CD8-positive, alpha-beta memory T cell (primary cell): ENCODE measurements around the gene DIO3. TPM values are rescaled to one million over a fixed set of nuclear protein-coding genes. Genes with fewer than 3 reads are reported as not detected.

Source experiments
- CTCF ChIA-PET: fragments of 350-600 bp; sonication (Branson Sonifier 250); formaldehyde crosslinking; loops from one replicate; lab custom pipeline; 2021; ENCODE audit warnings: antibody characterized with exemption; lab: Charles Lee
- POLR2A ChIA-PET: fragments of 350-600 bp; sonication (Branson Sonifier 250); formaldehyde crosslinking; loops from one replicate; lab custom pipeline; 2021; ENCODE audit warnings: antibody characterized with exemption; lab: Charles Lee
- DNase-seq, 5 donors: peaks; one replicate each; pipeline versions ENCODE4 v3.0.0 to v3.0.0-alpha.2; 2020 to 2022; ENCODE audit warnings: mixed read lengths in 1 of 5
- H3K27ac ChIP-seq: one replicate; pipeline ENCODE4 v1.7.0; 2013; ENCODE audit warnings: low read depth, mild to moderate bottlenecking, low read length, moderate library complexity
- H3K27me3 ChIP-seq: 2 replicates; pipeline ENCODE4 v1.7.0; 2013; ENCODE audit warnings: low read length, mild to moderate bottlenecking; ENCODE audit not compliant: insufficient read depth, poor library complexity, severe bottlenecking
- H3K36me3 ChIP-seq: 2 replicates; pipeline ENCODE4 v1.7.0; 2013; ENCODE audit warnings: mild to moderate bottlenecking, low read length, moderate library complexity; ENCODE audit not compliant: insufficient read depth
- H3K4me1 ChIP-seq: 2 replicates; pipeline ENCODE4 v1.7.0; 2013; ENCODE audit warnings: mild to moderate bottlenecking, low read length, moderate library complexity; ENCODE audit not compliant: insufficient read depth
- H3K4me3 ChIP-seq: 2 replicates; pipeline ENCODE4 v1.7.0; 2013; ENCODE audit warnings: mild to moderate bottlenecking, low read length
- H3K9me3 ChIP-seq: 2 replicates; pipeline ENCODE4 v1.7.0; 2013; ENCODE audit warnings: mild to moderate bottlenecking, low read length
- H3K27ac Mint-ChIP-seq, 8 donors: one replicate each; pipeline ENCODE4 v1.8.0; 2020 to 2021; ENCODE audit warnings: mixed read lengths in 8 of 8, mild to moderate bottlenecking in 6 of 8, inconsistent platforms in 3 of 8, moderate library complexity in 3 of 8
- H3K27me3 Mint-ChIP-seq, 2 donors: one replicate each; pipeline ENCODE4 v1.8.0; 2020 to 2021; ENCODE audit warnings: mixed read lengths in 2 of 2, mild to moderate bottlenecking in 1 of 2, moderate library complexity in 1 of 2
- H3K36me3 Mint-ChIP-seq, 3 donors: one replicate each; pipeline ENCODE4 v1.8.0; 2020 to 2021; ENCODE audit warnings: mixed read lengths in 3 of 3, inconsistent platforms in 1 of 3, mild to moderate bottlenecking in 1 of 3
- H3K4me1 Mint-ChIP-seq, 3 donors: one replicate each; pipeline ENCODE4 v1.8.0; 2020 to 2021; ENCODE audit warnings: mixed read lengths in 3 of 3, inconsistent platforms in 1 of 3, mild to moderate bottlenecking in 1 of 3
- H3K4me3 Mint-ChIP-seq, 7 donors: one replicate each; pipeline ENCODE4 v1.8.0; 2020 to 2021; ENCODE audit warnings: mixed read lengths in 7 of 7, mild to moderate bottlenecking in 6 of 7, moderate library complexity in 4 of 7, inconsistent platforms in 2 of 7
- H3K9me3 Mint-ChIP-seq, 5 donors: one replicate each; pipeline ENCODE4 v1.8.0; 2020 to 2022; ENCODE audit warnings: mixed read lengths in 5 of 5, mild to moderate bottlenecking in 3 of 5, moderate library complexity in 2 of 5, inconsistent platforms in 1 of 5
- polyA plus RNA-seq: library from polyadenylated mRNA; unstranded; fragments of 300-500 nt; fragmentation: Illumina TruSeq; gene quantifications from one replicate; pipeline ENCODE4 v1.2.3, GENCODE V29; 2021
- total RNA-seq, 2 experiments: library from RNA; stranded (reverse); gene quantifications; one replicate each; pipeline ENCODE4 v1.2.3, GENCODE V29; 2021

DIO3 gene
- total and polyA plus RNA-seq, 3 experiments from 2014 or later, result not detected

DNA sequence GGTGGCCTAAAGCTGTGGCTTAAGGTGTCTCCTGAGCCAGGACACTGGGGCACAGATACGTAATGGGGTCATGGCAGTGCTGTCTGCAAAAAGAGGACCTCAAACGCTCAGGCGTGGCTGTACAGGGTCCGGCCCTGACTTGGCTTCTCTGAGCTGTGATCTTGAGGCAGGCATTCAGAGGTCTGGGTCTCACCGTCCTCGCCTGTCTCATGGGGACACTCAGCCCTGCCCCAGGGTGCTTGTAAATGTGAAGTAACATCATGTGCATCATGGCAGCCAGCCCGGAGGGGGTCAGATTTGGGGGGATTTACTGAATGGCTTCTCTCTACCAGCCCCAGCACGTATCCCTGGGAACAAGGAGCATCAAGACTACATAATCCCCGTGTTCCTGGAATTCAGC, 28.8 kb downstream of the DIO3 start:
- ChIA-PET CTCF (no interaction called here), POLR2A (no interaction called here)
- H3K4me1 ChIP-seq, result no peaks in the 10 kb centered on the region
- H3K9me3 ChIP-seq, result no peaks in the 10 kb centered on the region
- no peak overlapping the region for H3K4me3 Mint-ChIP-seq
- peak in 1 of 5 donors; percentile 37 for DNase-seq
- peaks cover 0 to 4% (median 0%) of the 10 kb centered on the region in 5 donors for H3K9me3 Mint-ChIP-seq
- no peaks in the 10 kb centered on the region for H3K36me3 Mint-ChIP-seq
- H3K27me3 Mint-ChIP-seq, result no peaks in the 10 kb centered on the region
- no peaks in the 10 kb centered on the region for H3K27me3 ChIP-seq
- H3K27ac ChIP-seq, result no peak overlapping the region
- H3K27ac Mint-ChIP-seq, result no peak overlapping the region
- no peaks in the 10 kb centered on the region for H3K36me3 ChIP-seq
- H3K4me3 ChIP-seq, result no peak overlapping the region
- H3K4me1 Mint-ChIP-seq, result peaks cover 14 to 21% (median 19%) of the 10 kb centered on the region in 3 donors

DNA sequence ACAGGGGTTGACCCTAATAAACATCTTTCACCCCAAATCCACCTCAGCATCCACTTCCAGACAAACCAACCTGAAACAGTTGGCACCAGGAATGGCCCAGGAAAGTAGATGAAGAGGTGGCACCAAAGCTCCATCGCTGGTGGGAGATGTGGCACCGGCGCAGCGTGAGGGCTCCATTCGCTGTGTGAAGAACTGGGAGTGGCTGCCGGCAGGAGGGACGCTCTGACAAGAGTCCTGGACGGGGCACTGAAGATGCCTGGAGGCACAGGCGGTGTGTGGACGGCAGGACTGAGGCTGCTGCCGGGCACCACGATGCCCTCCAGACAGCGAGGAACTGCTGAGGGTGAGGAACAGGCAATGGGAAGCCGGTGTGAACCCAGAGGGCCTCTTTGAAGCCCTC, 29.3 kb downstream of the DIO3 start:
- H3K27ac ChIP-seq, result no peak overlapping the region
- DNase-seq, result peak in 1 of 5 donors; percentile 38
- H3K4me1 Mint-ChIP-seq, result peaks cover 18 to 26% (median 25%) of the 10 kb centered on the region in 3 donors
- no peaks in the 10 kb centered on the region for H3K36me3 Mint-ChIP-seq
- H3K36me3 ChIP-seq, result no peaks in the 10 kb centered on the region
- H3K9me3 Mint-ChIP-seq, result peaks cover 0 to 4% (median 0%) of the 10 kb centered on the region in 5 donors
- ChIA-PET CTCF (no interaction called here), POLR2A (no interaction called here)
- no peak overlapping the region for H3K4me3 Mint-ChIP-seq
- peak overlapping the region in 1 of 8 donors; percentile 44 for H3K27ac Mint-ChIP-seq
- no peak overlapping the region for H3K4me3 ChIP-seq
- no peaks in the 10 kb centered on the region for H3K4me1 ChIP-seq
- H3K9me3 ChIP-seq, result no peaks in the 10 kb centered on the region
- H3K27me3 Mint-ChIP-seq, result no peaks in the 10 kb centered on the region
- no peaks in the 10 kb centered on the region for H3K27me3 ChIP-seq

DNA sequence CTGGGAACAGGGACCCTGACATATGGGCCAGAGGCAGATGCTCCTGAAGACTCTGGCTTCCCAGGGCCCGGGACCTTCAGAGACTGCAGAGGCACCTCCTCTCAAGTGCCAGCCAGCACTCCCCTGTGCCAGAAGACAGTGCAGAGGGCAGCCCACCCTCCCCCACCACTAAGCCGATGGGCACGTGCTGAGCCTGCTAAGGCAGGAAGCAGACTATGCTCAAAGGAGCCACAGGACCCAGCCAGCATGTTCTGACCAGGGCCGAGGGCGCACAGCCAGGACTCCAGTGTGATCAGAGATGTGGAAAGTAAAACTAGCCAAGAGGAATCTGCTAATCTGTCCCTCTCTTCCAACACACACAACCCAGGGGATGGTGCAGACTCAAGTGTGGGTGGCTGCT, 29.8 kb downstream of the DIO3 start:
- Histone ChIP-seq H3K27me3 (no peaks in the 10 kb centered on the region), H3K9me3 (peaks cover 4% of the 10 kb centered on the region), H3K27ac (no peak overlapping the region), H3K4me3 (no peak overlapping the region), H3K36me3 (no peaks in the 10 kb centered on the region), H3K4me1 (peaks cover 5% of the 10 kb centered on the region)
- H3K27ac Mint-ChIP-seq, result no peak overlapping the region
- H3K4me1 Mint-ChIP-seq, result peaks cover 23 to 31% (median 30%) of the 10 kb centered on the region in 3 donors
- peaks cover 0 to 4% (median 0%) of the 10 kb centered on the region in 5 donors for H3K9me3 Mint-ChIP-seq
- CTCF ChIA-PET, result no interaction called here
- no peak overlapping the region for H3K4me3 Mint-ChIP-seq
- DNase-seq, result peak in 1 of 5 donors; percentile 30
- POLR2A ChIA-PET, result no interaction called here
- no peaks in the 10 kb centered on the region for H3K27me3 Mint-ChIP-seq
- H3K36me3 Mint-ChIP-seq, result no peaks in the 10 kb centered on the region

DNA sequence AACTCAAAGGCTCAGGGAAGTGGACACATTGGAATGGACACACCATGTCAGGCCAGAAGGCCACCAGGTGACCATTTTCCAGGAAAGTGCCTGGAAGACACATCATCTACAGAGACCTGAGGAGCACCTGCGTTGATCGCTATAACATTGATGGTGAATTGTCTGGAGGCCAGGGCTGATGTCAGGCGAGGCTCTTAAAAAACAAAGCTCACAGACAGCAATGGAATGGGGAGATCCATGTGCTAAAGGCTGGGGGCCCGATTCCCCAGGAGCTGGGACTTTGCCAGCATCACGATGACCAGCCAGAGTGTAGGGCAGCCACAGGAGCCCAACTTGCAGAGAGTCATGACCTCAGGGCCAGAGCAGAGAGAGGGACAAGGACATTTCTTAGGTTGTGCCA, 30.3 kb downstream of the DIO3 start:
- Mint-ChIP-seq H3K4me1 (peaks cover 28 to 36% (median 35%) of the 10 kb centered on the region in 3 donors), H3K4me3 (no peak overlapping the region), H3K9me3 (peaks cover 0 to 4% (median 0%) of the 10 kb centered on the region in 5 donors), H3K36me3 (no peaks in the 10 kb centered on the region), H3K27me3 (no peaks in the 10 kb centered on the region), H3K27ac (peak overlapping the region in 2 of 8 donors; percentile 36 to 56)
- Histone ChIP-seq H3K27me3 (no peaks in the 10 kb centered on the region), H3K9me3 (peaks cover 4% of the 10 kb centered on the region), H3K27ac (no peak overlapping the region), H3K4me3 (no peak overlapping the region), H3K36me3 (no peaks in the 10 kb centered on the region), H3K4me1 (peaks cover 9% of the 10 kb centered on the region)
- no peak for DNase-seq
- ChIA-PET CTCF (no interaction called here), POLR2A (no interaction called here)

DNA sequence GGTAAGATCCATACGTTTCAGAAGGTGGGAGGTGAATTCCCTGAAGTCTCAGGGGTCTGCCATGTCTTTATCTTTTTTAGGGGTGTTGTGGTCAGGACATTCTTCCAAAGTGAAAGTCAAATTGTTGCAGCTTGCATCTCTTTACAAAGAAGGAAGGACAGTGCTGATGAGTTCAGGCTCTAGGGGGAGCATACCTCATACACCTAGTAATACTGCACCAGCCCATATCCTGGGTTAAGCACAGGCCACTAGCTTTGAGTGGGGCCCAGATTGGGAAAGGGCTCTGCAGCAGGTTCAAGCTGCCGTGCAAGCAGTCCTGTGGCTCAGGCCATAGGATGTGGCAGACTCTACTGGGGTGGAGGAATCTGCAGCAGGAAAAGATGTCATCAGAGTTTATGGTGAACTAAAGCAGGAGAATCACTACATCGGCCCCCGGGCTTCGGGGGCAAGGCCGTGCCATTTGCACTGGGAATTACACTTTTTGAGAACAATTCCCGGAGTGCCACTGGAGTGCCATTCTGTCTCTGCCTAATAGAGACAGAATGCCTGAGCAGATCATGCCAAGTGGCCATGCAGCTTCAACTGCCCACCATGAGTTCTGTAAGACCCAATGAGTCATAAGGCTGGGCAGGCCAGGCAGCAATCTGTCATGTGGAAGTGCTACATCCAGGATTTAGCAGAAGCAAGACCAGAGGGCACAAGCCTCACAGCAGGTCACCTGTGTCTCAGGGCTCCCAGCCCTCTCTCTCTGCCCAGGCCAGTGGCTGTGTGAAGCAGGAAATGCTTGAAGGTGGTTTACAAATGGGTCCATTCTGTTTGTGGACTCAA, 32.3 kb downstream of the DIO3 start:
- no peaks in the 10 kb centered on the region for H3K36me3 Mint-ChIP-seq
- H3K27me3 Mint-ChIP-seq, result peaks cover 0 to 2% of the 10 kb centered on the region in 2 donors
- H3K4me3 ChIP-seq, result no peak overlapping the region
- peak overlapping the region in 4 of 8 donors; percentile 44 to 86 (median 79) for H3K27ac Mint-ChIP-seq
- DNase-seq, result peak in 1 of 5 donors; percentile 34
- H3K4me1 Mint-ChIP-seq, result peaks cover 41 to 55% (median 52%) of the 10 kb centered on the region in 3 donors
- peaks cover 30% of the 10 kb centered on the region for H3K4me1 ChIP-seq
- H3K27me3 ChIP-seq, result no peaks in the 10 kb centered on the region
- H3K9me3 Mint-ChIP-seq, result peaks cover 0 to 4% (median 0%) of the 10 kb centered on the region in 5 donors
- H3K4me3 Mint-ChIP-seq, result no peak overlapping the region
- no peaks in the 10 kb centered on the region for H3K36me3 ChIP-seq
- ChIA-PET POLR2A (no interaction called here), CTCF (no interaction called here)
- peaks cover 4% of the 10 kb centered on the region for H3K9me3 ChIP-seq
- H3K27ac ChIP-seq, result no peak overlapping the region

DNA sequence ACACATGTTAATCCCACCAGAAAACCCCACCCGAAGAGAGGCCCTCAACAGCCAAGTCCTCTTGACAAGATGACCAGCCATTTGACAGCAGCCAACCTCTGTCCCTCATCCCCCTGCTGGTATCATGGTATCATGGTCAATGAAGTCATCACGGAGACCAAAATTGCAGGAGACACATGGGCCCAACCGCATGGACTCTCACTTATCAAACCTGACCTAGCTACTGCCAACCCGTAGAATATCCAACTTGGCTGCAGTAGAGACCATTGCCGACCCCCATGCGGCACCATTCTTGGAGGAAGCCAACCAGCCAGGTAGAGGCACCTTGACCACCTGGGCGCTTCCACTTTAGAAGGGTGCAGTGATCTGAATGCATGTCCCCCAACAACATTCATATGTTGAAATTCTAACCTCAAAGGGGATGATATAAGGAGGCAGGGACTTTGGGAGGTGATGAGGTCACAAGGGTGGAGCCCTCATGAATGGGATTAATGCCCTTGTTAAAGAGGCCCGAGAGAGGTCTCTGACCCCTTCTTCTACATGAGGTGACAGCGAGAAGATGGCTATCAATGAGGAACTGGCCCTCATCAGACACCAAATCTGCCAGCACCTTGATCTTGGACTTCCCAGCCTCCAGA, 33.3 kb downstream of the DIO3 start:
- H3K9me3 Mint-ChIP-seq, result peaks cover 0 to 4% (median 0%) of the 10 kb centered on the region in 5 donors
- H3K9me3 ChIP-seq, result peaks cover 4% of the 10 kb centered on the region
- CTCF ChIA-PET, result no interaction called here
- H3K36me3 ChIP-seq, result no peaks in the 10 kb centered on the region
- H3K27me3 Mint-ChIP-seq, result peaks cover 0 to 2% of the 10 kb centered on the region in 2 donors
- H3K36me3 Mint-ChIP-seq, result no peaks in the 10 kb centered on the region
- no peaks in the 10 kb centered on the region for H3K27me3 ChIP-seq
- no peak overlapping the region for H3K27ac ChIP-seq
- H3K4me1 ChIP-seq, result peaks cover 36% of the 10 kb centered on the region
- H3K27ac Mint-ChIP-seq, result peak overlapping the region in 6 of 8 donors; percentile 68 to 95 (median 79)
- POLR2A ChIA-PET, result no interaction called here
- no peak overlapping the region for H3K4me3 Mint-ChIP-seq
- no peak overlapping the region for H3K4me3 ChIP-seq
- DNase-seq, result peak in 1 of 5 donors; percentile 35
- peaks cover 42 to 59% (median 56%) of the 10 kb centered on the region in 3 donors for H3K4me1 Mint-ChIP-seq

DNA sequence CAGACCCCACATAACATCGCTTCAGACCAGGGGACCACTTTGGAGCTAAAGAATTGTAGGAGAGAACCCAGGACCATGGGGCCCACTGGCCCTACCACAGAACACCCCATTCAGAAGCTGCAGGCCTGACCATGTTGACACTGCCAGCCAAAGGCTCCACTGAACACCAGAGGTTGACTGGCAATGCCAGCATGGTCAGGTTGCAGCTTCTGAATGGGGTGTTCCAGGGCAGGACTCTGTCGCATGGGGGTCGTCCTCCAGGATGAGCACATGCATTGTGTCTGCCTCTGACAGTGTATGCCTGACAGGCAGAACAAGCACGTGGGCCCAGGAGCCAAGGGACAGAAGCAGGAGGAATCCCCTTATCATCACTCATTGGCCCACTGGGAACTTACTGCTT, 34.1 kb downstream of the DIO3 start:
- CTCF ChIA-PET, result no interaction called here
- H3K36me3 Mint-ChIP-seq, result no peaks in the 10 kb centered on the region
- peaks cover 4% of the 10 kb centered on the region for H3K9me3 ChIP-seq
- POLR2A ChIA-PET, result no interaction called here
- peaks cover 0 to 4% (median 0%) of the 10 kb centered on the region in 5 donors for H3K9me3 Mint-ChIP-seq
- H3K27me3 ChIP-seq, result no peaks in the 10 kb centered on the region
- no peak overlapping the region for H3K4me3 ChIP-seq
- H3K36me3 ChIP-seq, result no peaks in the 10 kb centered on the region
- H3K27me3 Mint-ChIP-seq, result peaks cover 0 to 2% of the 10 kb centered on the region in 2 donors
- H3K4me1 Mint-ChIP-seq, result peaks cover 42 to 59% (median 56%) of the 10 kb centered on the region in 3 donors
- H3K27ac Mint-ChIP-seq, result peak overlapping the region; percentile 58 to 95 (median 90)
- no peak for DNase-seq
- H3K4me3 Mint-ChIP-seq, result peak overlapping the region in 1 of 7 donors; percentile 64
- peaks cover 36% of the 10 kb centered on the region for H3K4me1 ChIP-seq
- H3K27ac ChIP-seq, result no peak overlapping the region
